Stimulated activated CD4-positive, alpha-beta T cell treated with anti-CD3 and anti-CD28 coated beads, Interleukin-2, amount 100 ng/mL, for 24 hours (primary cell): ENCODE results near the gene ADAMTS16.
"Not testable (repeated sequence)": the region's sequence is repeated elsewhere in the genome, so short reads cannot be mapped to it uniquely, and the experiment has no call there.

Experiments used
- DNase-seq, 2 donors: peaks; one replicate each; pipeline ENCODE4 v3.0.0-alpha.2; 2020

ADAMTS16 gene, protein sequence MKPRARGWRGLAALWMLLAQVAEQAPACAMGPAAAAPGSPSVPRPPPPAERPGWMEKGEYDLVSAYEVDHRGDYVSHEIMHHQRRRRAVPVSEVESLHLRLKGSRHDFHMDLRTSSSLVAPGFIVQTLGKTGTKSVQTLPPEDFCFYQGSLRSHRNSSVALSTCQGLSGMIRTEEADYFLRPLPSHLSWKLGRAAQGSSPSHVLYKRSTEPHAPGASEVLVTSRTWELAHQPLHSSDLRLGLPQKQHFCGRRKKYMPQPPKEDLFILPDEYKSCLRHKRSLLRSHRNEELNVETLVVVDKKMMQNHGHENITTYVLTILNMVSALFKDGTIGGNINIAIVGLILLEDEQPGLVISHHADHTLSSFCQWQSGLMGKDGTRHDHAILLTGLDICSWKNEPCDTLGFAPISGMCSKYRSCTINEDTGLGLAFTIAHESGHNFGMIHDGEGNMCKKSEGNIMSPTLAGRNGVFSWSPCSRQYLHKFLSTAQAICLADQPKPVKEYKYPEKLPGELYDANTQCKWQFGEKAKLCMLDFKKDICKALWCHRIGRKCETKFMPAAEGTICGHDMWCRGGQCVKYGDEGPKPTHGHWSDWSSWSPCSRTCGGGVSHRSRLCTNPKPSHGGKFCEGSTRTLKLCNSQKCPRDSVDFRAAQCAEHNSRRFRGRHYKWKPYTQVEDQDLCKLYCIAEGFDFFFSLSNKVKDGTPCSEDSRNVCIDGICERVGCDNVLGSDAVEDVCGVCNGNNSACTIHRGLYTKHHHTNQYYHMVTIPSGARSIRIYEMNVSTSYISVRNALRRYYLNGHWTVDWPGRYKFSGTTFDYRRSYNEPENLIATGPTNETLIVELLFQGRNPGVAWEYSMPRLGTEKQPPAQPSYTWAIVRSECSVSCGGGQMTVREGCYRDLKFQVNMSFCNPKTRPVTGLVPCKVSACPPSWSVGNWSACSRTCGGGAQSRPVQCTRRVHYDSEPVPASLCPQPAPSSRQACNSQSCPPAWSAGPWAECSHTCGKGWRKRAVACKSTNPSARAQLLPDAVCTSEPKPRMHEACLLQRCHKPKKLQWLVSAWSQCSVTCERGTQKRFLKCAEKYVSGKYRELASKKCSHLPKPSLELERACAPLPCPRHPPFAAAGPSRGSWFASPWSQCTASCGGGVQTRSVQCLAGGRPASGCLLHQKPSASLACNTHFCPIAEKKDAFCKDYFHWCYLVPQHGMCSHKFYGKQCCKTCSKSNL

GRCh38 chr5:5139777-5140478 lies at the start of gene ADAMTS16:
Gene ADAMTS16 (plus strand): TSS chr5:5140330. CDS start chr5:5140468, 138 bp downstream.
- DNase-seq, result no peak

DNA sequence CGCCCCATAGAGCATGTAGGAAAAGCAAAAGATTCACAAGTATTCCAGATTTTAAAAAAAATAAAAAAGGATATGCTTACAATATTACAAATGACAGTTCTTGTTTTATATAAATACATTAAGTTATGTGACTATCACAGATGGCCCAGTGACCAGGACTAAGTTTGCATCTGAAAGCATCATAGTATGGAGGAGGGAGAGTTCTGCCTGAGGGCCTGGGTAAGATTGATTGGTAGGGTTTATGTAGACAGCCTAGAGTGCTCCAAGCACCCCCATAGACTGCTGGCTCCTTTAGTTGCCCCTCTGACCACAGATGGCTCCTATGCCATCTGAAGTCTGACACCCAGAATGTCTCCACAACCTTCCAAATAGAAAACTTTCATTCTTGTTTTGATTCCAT lies 48.0 kb upstream of the ADAMTS16 start:
- DNase-seq, result no peak

DNA sequence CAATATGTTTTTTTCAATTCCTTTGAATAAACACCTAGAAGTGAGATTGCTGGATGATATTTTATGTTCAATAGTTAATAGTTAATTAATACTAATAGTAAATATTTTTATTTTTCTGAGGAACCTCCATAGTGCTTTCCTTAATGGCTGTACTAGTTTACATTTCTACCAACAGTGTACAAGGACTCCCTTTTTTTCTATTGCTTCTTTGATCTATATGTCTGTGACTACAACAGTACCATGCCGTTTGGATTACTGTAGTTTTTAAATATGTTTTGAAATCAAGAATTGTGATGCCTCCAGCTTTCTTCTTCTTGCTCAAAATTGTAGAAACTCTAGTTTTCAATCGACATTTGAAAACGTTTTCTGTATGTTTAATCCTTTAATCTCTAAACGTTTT lies 39.5 kb upstream of the ADAMTS16 start:
- DNase-seq, result no peak

DNA sequence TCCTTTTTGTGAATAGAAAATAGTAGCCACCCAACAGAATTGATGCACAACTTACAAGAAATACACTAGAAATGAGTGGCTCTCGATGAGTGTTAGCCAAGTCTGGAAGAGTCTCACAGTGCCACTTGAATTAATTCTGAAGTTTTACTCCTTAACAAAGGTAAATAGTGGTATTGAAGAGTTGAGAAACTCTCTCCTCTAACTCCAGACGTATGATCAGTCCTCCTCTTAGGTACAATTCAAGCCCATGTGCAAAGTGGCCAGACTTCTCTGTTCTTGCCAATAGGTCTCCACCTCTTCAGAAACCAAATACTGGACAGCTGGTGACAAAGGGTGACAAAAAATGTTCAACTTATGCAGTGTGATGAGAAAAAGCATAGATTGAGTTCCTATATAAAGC lies 38.5 kb upstream of the ADAMTS16 start:
- no peak for DNase-seq

DNA sequence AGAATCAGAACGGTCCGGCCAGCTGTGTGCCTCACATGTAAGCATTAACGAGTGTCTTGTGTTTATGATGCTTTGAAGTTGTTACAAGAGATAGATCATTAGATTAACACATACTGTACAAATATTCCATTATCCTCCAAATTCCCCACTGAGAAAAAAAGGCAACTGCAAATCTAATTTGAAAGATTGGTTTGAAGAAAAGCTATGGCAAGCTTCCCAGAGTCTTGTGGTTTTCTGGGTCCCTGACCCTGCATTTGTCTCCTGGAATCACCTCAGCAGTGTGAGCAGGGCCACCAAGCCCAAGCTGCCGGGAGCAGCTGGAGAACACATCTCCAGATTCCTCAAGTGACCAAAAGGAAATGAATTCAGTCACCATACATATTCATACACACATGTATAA lies 36.9 kb upstream of the ADAMTS16 start:
- no peak for DNase-seq

- no peak for DNase-seq
Measured at GRCh38 chr5:5104550-5104949, 35.6 kb upstream of the ADAMTS16 start.

DNA sequence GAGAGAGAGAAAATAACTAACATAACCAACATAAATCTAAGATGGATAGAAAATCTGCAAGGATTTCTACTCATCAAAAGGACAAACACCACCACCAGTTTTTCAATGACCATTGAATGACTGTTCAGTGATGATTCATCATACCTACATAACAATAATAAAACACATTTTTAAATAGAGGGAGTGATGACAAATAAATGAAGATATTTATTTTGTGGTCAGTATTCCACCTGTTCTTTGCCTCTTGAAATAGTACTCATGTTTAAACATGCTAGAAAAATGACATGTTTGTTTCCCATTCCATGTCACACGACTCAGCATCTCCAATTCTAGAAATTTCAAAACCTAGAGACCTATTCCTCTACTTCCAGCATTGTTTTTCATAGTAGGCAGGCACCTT lies 34.6 kb upstream of the ADAMTS16 start:
- DNase-seq, result no peak

- DNase-seq, result no peak
Measured at GRCh38 chr5:5116956-5117355, 23.2 kb upstream of the ADAMTS16 start.

DNA sequence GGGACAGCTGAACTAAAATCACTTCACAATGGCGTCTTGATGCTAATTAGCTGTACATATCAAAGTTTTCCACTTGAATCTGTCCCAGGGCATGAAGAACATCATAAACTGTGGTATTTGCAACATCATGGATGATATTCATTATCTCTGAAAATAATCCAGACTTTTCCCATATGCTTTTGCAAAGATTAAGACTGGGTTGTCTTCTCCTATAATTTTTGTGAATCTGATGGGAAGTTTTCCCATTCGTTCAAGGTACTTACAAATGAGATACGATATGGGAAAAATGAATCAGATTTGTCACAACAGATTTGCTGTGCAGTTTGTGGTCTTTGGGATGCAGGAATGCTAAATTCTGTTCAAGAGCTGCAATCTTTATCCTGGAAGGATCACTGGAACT lies 17.4 kb upstream of the ADAMTS16 start:
- no peak for DNase-seq

DNA sequence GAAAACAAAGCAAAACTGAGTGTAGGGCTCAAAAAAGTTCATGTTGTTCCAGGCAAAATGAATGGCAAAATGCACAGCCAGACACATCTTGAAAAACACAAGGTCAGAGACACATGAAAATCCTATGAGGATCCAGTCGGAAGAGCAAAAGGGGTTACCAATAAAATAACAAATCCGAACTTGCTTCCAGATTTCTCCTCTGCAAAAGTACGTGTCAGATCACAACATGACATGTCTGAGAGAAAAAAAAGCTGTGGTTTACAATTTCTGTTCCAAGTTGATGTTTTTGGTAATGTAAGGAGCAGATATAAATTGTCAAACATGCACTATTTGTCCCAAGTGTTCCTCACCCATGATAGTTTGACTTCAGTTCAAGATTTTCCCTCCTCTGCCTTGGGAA lies 15.9 kb upstream of the ADAMTS16 start:
- DNase-seq, result no peak

- DNase-seq, result no peak
Measured at GRCh38 chr5:5126444-5126843, 13.7 kb upstream of the ADAMTS16 start.

GRCh38 chr5:5128766-5129165 lies 11.4 kb upstream of the ADAMTS16 start:
- DNase-seq, result no peak

GRCh38 chr5:5132234-5132633 lies 7.9 kb upstream of the ADAMTS16 start:
- DNase-seq, result no peak

DNA sequence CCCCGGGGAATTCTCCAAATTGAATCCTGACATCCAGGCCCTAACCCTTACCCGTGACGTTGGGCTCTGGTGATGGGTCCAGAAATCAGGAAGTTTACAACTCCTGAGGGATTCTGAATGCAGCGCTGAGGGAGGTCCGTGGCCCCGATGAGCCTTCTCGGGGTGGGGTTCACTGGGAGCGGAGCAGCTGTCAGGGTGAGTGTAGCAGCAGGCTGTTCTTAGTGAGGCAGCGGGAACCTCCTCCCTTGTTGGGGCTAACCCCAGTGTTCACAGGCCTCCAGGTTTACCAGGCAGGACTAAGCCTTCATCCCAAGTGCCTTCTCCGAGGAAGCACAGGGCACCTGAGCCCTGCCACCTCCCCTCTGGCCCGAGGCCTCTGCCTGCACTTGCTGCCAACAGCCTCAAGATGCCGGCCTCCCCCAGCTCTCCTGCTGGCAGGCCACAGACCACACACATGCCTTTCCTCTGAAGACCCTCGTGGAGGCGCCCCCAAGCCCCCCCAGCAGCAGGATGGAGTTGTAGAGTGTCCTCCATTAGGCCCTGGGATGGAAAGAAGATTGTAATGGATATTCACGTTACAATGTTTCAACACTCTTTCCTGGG lies 7.3 kb upstream of the ADAMTS16 start:
- DNase-seq, result no peak

GRCh38 chr5:5134107-5134506 lies 6.0 kb upstream of the ADAMTS16 start:
- DNase-seq, result no peak

- no peak for DNase-seq
Measured at GRCh38 chr5:5135957-5136676, 4.0 kb upstream of the ADAMTS16 start.

- DNase-seq, result not testable (repeated sequence)
Measured at GRCh38 chr5:5137851-5138250, 2.3 kb upstream of the ADAMTS16 start.

DNA sequence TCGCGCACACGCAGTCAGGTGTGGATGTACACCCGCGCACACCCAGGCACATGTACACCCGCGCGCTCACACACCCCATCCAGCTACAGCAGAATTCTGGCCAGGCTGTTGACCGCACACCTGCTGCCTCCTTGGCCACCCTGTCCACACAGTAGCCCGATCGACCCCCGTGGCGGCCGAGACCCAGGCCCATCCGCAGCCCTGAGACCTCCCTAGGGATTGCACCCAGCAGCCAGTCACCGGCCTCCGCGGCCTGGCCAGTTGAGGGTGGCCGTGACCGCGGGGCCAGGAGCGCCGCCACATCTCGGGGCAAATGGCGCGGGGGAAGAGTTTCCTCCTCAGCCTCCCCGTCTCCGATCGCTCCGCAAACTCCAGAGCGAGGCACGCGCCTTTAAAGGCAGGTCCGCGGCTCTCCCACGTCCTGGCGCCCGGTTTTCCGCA lies 774 bp upstream of the ADAMTS16 start:
- no peak for DNase-seq

GRCh38 chr5:5140479-5141338 lies 579 bp downstream of the ADAMTS16 start:
- DNase-seq, result no peak

DNA sequence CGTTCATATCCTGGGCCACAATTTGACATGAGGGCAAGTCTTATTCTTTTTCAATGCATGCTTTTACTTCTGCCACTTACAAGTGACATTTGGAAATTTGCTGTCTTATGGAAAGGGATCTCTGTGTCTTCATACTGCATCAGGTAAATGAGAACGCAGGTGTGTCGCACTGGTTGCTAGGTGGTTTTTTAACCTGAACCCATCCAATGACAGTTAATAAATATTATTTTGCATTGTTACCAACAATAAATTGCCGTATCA lies 1.1 kb downstream of the ADAMTS16 start:
- no peak for DNase-seq
